ENCODE results near the gene PLCL1. TPM values are rescaled to one million over a fixed set of nuclear protein-coding genes. Genes with fewer than 3 reads are reported as not detected.

Gene PLCL1
- total RNA-seq, 3 donors from 2014 or later: 1.6 to 10.6 (median 2.0) TPM

- no peaks in the 10 kb centered on the region for H3K9me3 ChIP-seq
- H3K4me3 ChIP-seq: no peak overlapping the region
- DNase-seq: peak in 1 of 3 donors; percentile 67
- peak; percentile 13 for TF ChIP-seq CTCF (IDR thresholded peaks at IDR 0.05)
- peaks cover 7% of the 10 kb centered on the region for H3K4me1 ChIP-seq (ENCODE audit: low read depth)
- intact Hi-C loops (cut with DNase I, micrococcal nuclease): loop anchor here (2.0 to 10.0 kb wide), 3 partner anchors 252 to 494 kb away; no protein-coding TSS in a partner anchor
- peak; percentile 44 for ATAC-seq
- no peaks in the 10 kb centered on the region for H3K36me3 ChIP-seq (ENCODE audit: low read depth)
Measured at GRCh38 chr2:197803033-197803444, 1.4 kb upstream of the PLCL1 start.

GRCh38 chr2:197804758-197805714, 643 bp downstream of the PLCL1 start:
- H3K36me3 ChIP-seq (ENCODE audit: low read depth): no peaks in the 10 kb centered on the region
- DNase-seq (peak; percentile 25 to 62 (median 37)), ATAC-seq (peak; percentile 52)
- intact Hi-C loops (cut with DNase I, micrococcal nuclease): loop anchor here (5.0 to 10.0 kb wide), 2 partner anchors 250 to 492 kb away; no protein-coding TSS in a partner anchor
- H3K9me3 ChIP-seq: no peaks in the 10 kb centered on the region
- peaks cover 7% of the 10 kb centered on the region for H3K4me1 ChIP-seq (ENCODE audit: low read depth)
- TF ChIP-seq CTCF (IDR thresholded peaks at IDR 0.05): no peak
- peak overlapping the region; percentile 38 for H3K4me3 ChIP-seq

- Histone ChIP-seq H3K9me3 (no peaks in the 10 kb centered on the region), H3K4me3 (no peak overlapping the region), H3K36me3 (ENCODE audit: low read depth) (no peaks in the 10 kb centered on the region), H3K4me1 (ENCODE audit: low read depth) (peaks cover 7% of the 10 kb centered on the region)
- DNase-seq (no peak), ATAC-seq (no peak)
- intact Hi-C loops (cut with DNase I, micrococcal nuclease): loop anchor here in 1 of 2 donors (10.0 kb wide), 1 partner anchor 249 kb away; no protein-coding TSS in a partner anchor
- TF ChIP-seq CTCF (IDR thresholded peaks at IDR 0.05): no peak
Measured at GRCh38 chr2:197805715-197806633, 1.6 kb downstream of the PLCL1 start.

GRCh38 chr2:197809064-197809463, 4.7 kb downstream of the PLCL1 start:
- intact Hi-C loops (cut with DNase I, micrococcal nuclease): loop anchor here in 1 of 2 donors (10.0 kb wide), 1 partner anchor 246 kb away; no protein-coding TSS in a partner anchor
- Histone ChIP-seq H3K36me3 (ENCODE audit: low read depth) (no peaks in the 10 kb centered on the region), H3K9me3 (no peaks in the 10 kb centered on the region), H3K4me1 (ENCODE audit: low read depth) (peaks cover 1% of the 10 kb centered on the region), H3K4me3 (no peak overlapping the region)
- ATAC-seq (no peak), DNase-seq (no peak)
- no peak for TF ChIP-seq CTCF (IDR thresholded peaks at IDR 0.05)

GRCh38 chr2:197810016-197810415, 5.6 kb downstream of the PLCL1 start:
- Histone ChIP-seq H3K36me3 (ENCODE audit: low read depth) (no peaks in the 10 kb centered on the region), H3K4me3 (no peak overlapping the region), H3K4me1 (ENCODE audit: low read depth) (no peaks in the 10 kb centered on the region), H3K9me3 (no peaks in the 10 kb centered on the region)
- ATAC-seq (no peak), DNase-seq (no peak)
- intact Hi-C loops (cut with DNase I, micrococcal nuclease): no loop called here
- no peak for TF ChIP-seq CTCF (IDR thresholded peaks at IDR 0.05)

Data from mucosa of descending colon (tissue), 3 donors.